GM18951 (cell line): ENCODE data around the gene ADAM21.
"Not testable (repeated sequence)": the region's sequence is repeated elsewhere in the genome, so short reads cannot be mapped to it uniquely, and the experiment has no call there.

ENCODE experiments used
- POLR2A ChIP-seq: IDR thresholded peaks from 4 replicates; pipeline ENCODE4 v1.6.1; 2011; ENCODE audit warnings: mild to moderate bottlenecking; ENCODE audit not compliant: insufficient read length, insufficient read depth; ENCODE audit errors: extremely low read depth
- in situ Hi-C: fragments of 300-500 bp; cut with MboI; formaldehyde crosslinking; loops from one replicate; pipeline ENCODE4 v1.12.0; 2022; ENCODE audit warnings: low sequenced_read_pairs, mixed read lengths, inconsistent platforms; ENCODE audit not compliant: unreplicated experiment

Gene ADAM21

DNA sequence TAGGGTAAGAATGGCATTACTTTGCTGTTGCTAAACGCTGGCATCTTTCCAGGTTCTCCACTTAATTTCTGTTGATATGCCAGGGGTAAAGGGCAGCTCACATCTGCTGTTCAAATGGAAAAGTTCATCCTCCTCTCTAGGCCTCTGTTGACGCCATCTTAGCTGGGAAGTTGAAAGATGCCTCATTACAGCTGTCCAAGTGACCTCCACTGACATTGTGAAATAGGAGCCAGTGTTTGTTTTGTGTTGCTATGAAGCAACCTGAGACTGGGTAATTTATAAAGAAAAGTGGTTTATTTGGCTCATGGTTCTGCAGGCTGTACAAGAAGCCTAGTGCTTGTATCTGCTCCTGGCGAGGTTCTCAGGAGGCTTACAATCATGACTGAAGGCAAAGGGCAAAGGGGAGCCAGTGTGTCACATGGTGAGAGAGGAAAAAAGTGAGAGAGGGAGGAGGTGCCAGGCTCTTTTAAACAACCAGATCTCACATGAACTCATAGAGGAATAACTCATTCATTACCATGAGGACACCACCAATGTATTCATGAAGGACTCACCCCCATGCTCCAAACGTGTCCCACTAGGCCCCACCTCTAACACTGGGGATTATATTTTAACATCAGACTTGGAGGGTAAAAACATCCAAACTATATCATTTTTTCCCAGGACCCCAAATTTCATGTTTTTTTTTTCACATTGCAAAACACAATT is 3.2 kb upstream of the ADAM21 start:
- in situ Hi-C loops: no loop called here

GRCh38 chr14:70454731-70455130 is 2.8 kb downstream of the ADAM21 start:
- no peak for TF ChIP-seq POLR2A
- in situ Hi-C loops: no loop called here

More for the DNA sequence above, 3.2 kb upstream of the ADAM21 start:
- TF ChIP-seq POLR2A: no peak

DNA sequence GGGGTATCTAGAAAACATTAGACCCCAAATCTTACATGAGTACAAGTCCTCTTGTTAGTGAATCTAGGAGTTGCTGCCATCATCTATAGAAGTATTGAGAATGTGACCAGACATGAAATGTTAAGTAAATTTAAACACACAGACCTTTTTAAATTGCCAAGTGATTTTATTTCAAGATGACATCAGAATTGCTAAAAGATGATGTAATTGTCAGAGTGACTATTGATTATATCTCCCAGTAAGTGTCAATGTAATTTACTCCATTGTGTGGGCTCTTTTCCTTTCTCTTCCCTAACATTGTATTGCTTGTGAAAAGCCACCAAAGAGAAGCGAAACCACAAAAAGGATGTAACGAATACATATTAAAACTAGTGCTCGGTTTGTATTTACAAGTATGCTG is 16.8 kb downstream of the ADAM21 start:
- no peak for TF ChIP-seq POLR2A
- in situ Hi-C loops: no loop called here

DNA sequence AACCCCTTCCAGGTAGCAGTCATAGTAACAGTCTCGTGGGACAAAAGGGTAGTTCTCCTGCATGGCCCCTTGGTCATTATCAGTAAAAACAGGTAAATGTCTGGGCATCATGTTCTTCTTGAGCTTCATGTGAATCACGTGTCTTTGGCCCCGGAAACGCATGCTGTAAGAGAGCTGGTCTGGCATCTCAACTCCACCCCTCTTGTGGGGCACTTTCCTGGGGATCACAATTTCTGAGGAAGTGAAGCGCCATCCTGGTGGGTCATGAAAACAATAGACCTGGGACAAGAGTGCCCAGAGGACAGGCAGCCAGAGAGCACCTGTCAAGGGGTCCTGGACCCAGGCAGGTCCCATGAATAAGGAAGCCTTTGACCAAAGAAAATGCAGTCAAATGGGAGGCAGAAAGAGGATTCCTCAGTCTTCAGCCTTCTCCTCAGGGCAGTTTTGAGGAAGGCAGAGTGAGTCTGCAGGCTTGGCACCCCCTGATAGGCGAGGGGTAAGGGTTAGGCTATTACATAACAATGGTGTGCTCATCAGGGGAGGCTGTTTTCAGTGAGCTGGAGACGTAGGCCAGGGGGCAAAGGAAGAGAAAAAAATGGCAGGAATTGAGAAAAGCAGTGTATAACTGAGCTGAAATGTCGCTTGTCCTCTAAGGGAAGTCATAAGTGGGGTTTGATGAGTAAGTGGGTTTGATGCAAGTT is 19.0 kb downstream of the ADAM21 start:
- in situ Hi-C loops: not testable (repeated sequence)

GRCh38 chr14:70472253-70473159 is 20.5 kb downstream of the ADAM21 start:
- no peak for TF ChIP-seq POLR2A
- in situ Hi-C loops: no loop called here

DNA sequence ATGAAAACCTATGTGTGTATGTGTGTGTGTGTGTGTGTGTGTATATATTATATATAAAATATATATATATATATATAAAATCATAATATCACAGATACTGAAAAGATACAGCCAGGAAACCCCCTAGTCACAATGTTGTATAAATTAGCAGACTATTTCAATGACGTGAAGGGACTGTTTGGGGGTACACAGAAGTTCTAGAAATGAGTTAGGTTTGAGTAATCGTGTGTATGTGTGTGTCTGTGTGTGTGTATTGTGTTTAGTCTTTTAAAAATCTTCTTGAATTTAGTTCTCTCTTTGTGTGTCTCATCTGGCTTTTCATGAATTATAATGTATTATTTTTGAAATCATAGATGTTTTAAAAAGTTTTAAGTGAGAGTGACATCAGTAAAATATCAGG is 21.9 kb downstream of the ADAM21 start:
- in situ Hi-C loops: no loop called here
- TF ChIP-seq POLR2A: no peak

DNA sequence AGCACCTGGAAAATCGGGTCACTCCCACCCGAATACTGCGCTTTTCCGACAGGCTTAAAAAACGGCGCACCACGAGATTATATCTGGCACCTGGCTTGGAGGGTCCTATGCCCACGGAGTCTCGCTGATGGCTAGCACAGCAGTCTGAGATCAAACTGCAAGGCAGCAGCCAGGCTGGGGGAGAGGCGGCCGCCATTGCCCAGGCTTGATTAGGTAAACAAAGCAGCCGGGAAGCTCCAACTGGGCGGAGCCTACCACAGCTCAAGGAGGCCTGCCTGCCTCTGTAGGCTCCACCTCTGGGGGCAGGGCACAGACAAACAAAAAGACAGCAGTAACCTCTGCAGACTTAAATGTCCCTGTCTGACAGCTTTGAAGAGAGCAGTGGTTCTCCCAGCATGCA is 23.5 kb downstream of the ADAM21 start:
- in situ Hi-C loops: not testable (repeated sequence)

DNA sequence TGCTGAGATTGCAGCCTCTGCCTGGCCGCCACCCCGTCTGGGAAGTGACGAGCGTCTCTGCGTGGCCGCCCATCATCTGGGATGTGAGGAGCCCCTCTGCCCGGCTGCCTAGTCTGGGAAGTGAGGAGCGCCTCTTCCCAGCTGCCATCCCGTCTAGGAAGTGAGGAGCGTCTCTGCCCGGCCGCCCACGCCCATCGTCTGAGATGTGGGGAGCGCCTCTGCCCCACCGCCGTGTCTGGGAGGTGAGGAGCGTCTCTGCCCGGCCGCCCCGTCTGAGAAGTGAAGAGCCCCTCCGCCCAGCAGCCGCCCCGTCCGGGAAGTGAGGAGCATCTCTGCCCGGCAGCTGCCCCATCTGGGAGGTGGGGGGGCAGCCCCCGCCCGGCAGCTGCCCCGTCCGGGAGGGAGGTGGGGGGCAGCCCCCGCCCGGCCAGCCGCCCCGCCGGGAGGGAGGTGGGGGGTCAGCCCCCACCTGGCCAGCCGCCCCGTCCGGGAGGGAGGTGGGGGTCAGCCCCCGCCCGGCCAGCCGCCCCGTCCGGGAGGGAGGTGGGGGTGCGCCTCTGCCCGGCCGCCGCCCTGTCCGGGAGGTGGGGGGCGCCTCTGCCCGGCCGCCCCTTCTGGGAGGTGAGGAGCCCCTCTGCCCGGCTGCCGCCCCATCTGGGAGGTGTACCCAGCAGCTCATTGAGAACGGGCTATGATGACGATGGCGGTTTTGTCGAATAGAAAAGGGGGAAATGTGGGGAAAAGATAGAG is 25.6 kb downstream of the ADAM21 start:
- in situ Hi-C loops: not testable (repeated sequence)

DNA sequence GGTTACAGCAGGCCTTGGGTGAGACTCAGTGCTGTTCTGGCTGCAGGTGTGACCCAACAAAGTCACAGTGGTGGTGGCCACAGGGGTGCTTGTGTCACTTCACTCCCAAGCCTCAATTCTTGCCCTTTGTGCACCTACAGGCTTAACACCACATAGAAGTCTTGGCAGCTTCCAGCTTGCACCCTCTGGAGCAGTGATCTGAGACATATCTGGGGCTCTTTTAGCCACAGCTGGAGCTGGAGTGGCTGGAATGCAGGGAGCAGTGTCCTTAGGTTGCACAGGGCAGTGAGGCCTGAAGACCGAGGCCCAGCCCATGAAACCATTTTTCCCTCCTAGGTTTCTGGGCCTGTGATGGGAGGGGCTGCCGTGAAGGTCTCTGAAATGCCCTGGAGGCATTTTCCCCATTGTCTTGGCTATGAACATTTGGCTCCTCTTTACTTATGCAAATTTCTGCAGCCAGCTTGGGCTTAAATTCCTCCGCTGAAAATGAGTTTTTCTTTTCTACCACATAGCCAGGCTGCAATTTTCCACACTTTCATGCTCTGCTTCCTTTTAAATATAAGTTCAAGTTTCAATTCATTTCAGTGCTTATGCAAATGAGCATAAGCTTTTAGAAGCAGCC is 37.7 kb downstream of the ADAM21 start:
- in situ Hi-C loops: no loop called here
- no peak for TF ChIP-seq POLR2A

- no peak for TF ChIP-seq POLR2A
- in situ Hi-C loops: no loop called here
These were observed 46.2 kb downstream of the ADAM21 start for GRCh38 chr14:70498191-70498590.
